GM18951 (cell line): ENCODE results near the gene MINK1.

Source experiments
- POLR2A ChIP-seq: IDR thresholded peaks from 4 replicates; pipeline ENCODE4 v1.6.1; 2011; ENCODE audit warnings: mild to moderate bottlenecking; ENCODE audit not compliant: insufficient read length, insufficient read depth; ENCODE audit errors: extremely low read depth
- in situ Hi-C: fragments of 300-500 bp; cut with MboI; formaldehyde crosslinking; loops from one replicate; pipeline ENCODE4 v1.12.0; 2022; ENCODE audit warnings: low sequenced_read_pairs, mixed read lengths, inconsistent platforms; ENCODE audit not compliant: unreplicated experiment

The MINK1 gene

DNA sequence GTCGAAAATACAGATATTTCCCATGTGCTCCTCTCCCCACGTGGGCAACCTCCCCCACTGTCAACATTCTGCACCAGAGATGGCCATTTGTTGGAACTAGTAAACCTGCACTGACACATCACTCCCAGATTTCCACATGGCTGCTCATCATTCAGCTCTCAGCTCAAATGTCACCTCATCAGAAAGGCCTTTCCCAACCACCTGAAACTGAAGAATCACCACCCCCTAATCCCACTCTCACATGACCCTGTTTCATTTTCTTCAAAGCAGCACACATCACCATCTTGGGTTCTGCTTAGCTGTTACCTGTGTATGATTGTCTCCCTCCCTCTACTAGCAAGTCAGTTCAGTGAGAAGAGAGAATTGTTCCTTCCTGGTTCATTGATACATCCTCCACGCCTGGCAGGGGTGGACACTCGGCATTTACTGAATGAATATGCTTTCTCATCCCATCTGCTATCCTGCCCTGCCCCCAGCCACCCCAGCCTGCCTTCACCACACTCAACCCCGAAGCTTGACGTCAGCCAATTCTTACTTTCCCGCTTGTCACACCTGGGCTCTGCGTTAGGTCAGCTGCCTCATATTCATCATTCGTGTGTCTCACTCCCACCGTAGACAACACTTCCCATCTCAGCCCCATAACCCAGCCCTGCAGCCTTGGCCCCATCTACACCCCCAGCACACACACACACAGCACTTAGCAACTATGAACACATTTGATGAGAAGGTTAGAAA lies 32.5 kb upstream of the MINK1 start:
- in situ Hi-C loops, result no loop called here
- no peak for TF ChIP-seq POLR2A

DNA sequence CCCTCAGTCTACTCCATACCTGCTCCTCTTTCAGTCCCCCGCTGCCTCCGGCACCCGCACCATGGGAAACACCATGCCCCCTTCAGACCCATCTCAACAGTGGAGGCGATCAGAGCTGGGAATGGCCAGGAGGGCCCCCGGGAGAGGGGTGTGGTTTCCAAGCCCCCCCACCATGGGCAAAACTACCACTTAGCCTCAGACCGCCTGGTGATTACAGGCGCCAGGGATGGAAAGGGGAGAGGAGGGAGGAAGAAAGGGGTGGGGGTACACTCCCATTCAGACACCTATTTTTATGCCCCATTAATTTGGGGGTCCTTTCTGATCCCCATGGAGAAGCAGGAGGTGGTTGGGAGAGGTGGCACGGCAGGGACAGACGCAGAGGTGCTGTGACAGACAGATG lies 30.9 kb upstream of the MINK1 start, which contains the start of gene C17orf114:
Gene C17orf114, minus strand, starts transcription at position 101 of the 400 bp plus-strand sequence.
- in situ Hi-C loops, result no loop called here

DNA sequence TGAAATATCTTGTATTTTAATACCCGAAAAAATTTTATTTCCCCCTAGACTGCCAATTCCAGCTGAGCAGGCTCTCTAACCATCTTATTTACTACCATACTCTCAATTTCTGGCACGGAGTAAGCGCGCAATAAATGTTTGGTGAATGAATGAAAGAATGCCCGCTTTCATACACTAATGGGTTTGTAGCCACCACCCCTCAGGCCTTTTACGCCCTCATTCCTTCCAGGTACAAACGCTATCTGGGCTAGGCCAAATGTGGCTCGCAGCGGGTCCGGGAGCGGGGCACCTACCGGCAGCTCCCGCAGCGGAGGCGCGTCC lies 26.7 kb upstream of the MINK1 start:
- in situ Hi-C loops, result no loop called here

More for the DNA sequence above, 30.9 kb upstream of the MINK1 start, which contains the start of gene C17orf114:
- no peak for TF ChIP-seq POLR2A

DNA sequence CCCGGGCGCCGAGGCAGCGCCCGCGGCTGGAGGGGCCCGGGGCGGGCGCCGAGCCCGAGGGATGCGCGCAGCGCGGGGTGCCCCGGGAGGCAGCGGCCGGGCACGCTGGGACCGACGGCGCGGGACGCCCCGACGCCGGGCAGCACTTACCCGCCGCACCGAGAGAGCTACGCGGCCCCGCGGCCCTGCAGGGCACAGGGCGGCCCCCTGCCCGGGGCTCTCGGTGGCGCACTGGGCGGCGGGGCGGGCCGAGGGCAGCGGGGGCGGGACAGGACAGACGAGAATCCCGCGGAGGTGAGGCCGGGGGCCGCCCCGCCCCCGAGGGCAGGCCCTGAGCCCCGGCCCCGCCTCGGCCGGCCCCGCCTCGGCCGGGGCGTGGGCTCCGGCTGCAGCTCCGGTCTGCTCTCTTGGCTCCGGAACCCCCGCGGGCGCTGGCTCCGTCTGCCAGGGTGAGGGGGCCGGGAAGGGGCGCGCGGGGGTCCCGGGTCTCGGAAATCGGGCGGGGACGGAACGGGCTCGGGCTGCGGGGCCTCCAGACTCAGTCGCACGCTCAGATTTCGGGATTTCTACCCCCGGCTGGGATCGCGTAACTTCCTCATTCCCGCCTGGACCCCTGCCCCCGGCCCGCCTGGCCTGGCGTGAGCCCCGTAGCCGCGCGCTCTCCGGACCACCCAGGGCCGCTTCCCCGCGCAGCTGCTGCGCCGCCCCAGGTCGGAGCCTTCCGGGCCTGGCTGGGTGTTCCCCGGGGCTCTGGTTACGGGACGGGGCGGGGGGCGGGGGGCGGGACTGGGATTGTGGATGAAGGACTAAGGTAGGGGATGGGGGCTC lies 26.1 kb upstream of the MINK1 start, which contains the start of gene PLD2:
Gene PLD2, plus strand, starts transcription at position 376 of the 828 bp plus-strand sequence. CDS start 621 bp downstream, outside the sequence.
- in situ Hi-C loops, result no loop called here
- peak; percentile 77 for TF ChIP-seq POLR2A

More for the DNA sequence above, 26.7 kb upstream of the MINK1 start:
- no peak for TF ChIP-seq POLR2A

DNA sequence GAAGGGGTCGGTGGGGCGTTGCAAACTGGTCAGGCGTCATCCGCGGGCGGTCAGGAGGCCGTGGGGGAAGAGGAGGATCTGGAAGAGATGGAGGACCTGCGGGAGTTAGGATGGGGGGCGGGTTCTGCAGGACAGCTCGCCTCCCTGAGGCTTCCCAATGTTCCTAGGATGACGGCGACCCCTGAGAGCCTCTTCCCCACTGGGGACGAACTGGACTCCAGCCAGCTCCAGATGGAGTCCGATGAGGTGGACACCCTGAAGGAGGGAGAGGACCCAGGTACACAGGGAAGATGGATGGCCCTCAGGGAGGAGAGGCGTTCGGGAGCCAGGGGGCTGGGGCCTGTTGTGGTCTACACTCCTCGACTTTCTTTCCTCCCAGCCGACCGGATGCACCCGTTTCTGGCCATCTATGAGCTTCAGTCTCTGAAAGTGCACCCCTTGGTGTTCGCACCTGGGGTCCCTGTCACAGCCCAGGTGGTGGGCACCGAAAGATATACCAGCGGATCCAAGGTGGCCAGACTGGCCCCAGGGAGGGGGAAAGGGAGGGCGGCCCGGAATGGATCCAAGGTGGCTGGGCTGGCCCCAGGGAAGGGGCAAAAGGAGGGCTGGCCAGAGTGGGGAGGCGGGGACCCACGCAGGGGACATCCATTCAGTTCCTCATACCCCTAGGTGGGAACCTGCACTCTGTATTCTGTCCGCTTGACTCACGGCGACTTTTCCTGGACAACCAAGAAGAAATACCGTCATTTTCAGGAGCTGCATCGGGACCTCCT lies 25.3 kb upstream of the MINK1 start:
- TF ChIP-seq POLR2A, result no peak
- in situ Hi-C loops, result no loop called here

DNA sequence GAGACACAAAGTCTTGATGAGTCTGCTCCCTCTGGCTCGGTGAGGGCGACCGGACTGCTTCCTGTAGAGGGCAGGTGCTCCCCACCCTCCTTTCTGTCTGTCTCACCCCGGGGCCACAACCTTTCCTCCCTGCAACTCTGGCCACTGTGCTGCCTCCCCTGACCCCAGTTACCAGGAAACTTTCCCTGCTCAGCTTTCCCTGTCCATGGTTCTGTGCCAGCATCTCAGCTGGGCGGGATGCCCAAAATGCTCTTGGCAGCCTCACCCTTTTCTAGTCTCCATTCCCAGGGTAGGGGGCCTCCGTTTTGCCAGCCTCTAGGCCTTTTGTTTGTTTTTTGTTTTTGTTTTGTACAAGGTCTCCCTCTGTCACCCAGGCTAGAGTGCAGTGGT lies 24.8 kb upstream of the MINK1 start:
- no peak for TF ChIP-seq POLR2A
- in situ Hi-C loops, result no loop called here

DNA sequence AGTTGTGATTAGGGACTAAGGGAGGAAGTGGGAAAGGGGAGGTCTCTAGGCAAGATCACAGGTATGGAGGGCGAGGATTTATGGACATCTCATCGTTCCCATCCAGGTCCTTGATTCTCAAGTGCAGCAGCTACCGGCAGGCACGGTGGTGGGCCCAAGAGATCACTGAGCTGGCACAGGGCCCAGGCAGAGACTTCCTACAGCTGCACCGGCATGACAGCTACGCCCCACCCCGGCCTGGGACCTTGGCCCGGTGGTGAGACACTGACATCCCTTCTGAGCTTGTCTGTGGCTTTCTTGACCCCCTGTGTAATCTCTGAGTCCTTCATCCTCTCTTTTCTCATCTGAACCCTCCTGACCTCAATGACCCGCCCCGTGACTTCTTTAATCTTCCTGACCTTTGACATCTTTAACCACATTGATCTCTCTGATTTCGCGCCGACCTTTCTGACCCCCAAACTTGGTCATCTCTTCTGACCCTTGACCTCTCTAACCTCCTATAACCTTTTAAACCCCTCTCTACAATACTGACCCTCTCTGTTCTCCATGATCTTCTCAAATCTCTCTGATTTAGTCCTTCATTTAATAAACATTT lies 22.3 kb upstream of the MINK1 start:
- no peak for TF ChIP-seq POLR2A
- in situ Hi-C loops, result no loop called here

DNA sequence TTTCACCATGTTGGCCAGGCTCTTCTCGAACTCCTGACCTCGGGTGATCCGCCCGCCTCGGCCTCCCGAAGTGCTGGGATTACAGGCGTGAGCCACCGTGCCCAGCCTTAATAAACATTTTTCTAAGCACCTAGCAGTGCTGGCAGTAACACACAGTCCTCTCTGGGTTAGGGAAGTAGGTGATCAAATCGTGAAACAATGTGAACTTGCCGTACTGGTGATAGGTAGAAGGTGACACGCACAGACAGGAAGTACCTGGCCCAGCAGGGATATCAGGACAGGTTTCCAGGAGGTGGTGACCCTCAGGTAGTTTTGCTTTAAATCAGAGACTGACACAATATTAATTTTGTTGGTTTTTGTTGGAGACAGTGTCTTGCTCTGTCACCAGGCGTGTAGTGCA lies 21.7 kb upstream of the MINK1 start:
- in situ Hi-C loops, result no loop called here
- TF ChIP-seq POLR2A, result no peak

DNA sequence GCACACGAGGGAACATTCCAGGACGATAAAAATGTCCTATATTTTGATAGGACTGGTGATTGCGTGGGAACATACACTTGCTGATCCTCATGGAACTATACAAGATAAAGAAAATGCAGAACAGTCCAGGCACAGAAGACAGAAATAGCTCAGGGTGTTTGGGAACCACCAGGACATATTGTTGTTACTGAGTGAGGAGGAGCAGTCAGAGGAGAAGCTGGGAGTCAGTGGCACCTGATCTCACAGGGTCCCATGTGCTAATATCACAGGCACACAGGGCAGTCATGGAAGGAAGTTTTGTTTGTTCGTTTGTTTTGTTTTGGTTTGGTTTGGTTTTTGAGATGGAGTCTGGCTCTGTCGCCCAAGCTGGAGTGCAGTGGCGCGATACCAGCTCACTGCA lies 20.4 kb upstream of the MINK1 start:
- in situ Hi-C loops, result no loop called here
- TF ChIP-seq POLR2A, result no peak

DNA sequence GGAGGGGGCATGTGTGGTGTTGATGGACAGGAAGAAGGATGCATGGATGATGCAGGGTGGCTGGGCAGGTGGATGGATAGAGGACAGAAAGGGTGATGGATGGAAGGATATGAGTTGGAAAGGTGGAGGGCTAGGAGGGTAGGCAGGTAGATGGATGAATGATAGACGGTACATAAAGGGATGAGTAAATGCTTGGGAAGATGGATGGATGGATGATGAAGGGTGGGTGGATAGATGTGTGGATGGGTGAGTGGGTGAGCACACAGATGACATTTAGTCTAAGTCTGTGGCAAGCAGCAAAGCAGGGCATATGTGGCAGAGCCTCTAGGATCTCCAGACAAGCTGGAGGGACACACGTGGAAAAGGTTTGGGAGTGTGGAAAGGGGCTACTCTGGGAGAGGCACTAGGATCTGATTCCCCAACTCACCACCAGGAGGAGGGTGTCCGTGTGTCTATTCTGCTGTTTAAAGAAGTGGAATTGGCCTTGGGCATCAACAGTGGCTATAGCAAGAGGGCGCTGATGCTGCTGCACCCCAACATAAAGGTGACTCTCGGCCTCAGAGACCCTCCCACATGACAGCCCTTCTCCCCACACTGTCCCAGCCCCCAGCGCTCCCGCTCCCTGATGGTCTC lies 18.0 kb upstream of the MINK1 start:
- in situ Hi-C loops, result no loop called here

DNA sequence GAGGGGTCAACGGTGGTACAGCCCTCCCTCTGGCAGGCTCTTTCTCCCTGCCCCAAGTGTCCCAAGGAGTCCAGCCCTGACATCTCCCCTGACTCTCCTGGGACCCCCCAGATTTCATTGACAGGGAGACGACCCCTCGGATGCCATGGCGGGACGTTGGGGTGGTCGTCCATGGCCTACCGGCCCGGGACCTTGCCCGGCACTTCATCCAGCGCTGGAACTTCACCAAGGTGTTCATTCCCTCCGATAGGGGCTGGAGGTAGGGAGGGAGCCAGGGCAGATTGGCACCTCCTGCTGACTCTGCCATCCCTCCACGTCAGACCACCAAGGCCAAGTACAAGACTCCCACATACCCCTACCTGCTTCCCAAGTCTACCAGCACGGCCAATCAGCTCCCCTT lies 16.3 kb upstream of the MINK1 start:
- in situ Hi-C loops, result no loop called here
- TF ChIP-seq POLR2A, result no peak

More for the DNA sequence above, 18.0 kb upstream of the MINK1 start:
- TF ChIP-seq POLR2A, result no peak

DNA sequence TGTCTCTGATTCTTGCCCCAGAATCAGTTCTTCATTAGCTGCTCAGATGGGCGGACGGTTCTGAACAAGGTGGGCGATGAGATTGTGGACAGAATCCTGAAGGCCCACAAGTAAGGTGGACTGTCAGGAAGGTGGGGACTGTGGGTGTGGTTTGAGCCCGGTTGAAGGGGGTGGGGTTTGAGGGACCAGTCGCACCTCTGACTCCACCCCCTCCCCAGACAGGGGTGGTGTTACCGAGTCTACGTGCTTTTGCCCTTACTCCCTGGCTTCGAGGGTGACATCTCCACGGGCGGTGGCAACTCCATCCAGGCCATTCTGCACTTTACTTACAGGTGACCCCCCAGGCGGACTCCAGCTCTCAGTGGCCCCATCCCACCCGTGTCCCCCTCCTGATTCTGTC lies 14.9 kb upstream of the MINK1 start:
- TF ChIP-seq POLR2A, result no peak
- in situ Hi-C loops, result no loop called here
